GM18873 (cell line): ENCODE measurements around the gene USP15.
"Not testable (repeated sequence)": the region's sequence is repeated elsewhere in the genome, so short reads cannot be mapped to it uniquely, and the experiment has no call there.

Source experiments
- ATAC-seq: cut with Tn5 transposase; IDR thresholded peaks from one replicate; pipeline ENCODE4 v1.9.1; 2021; ENCODE audit warnings: mild to moderate bottlenecking, moderate library complexity, moderate number of reproducible peaks; ENCODE audit not compliant: unreplicated experiment, low FRiP score

Gene USP15

GRCh38 chr12:62313727-62314380 lies 53.6 kb downstream of the USP15 start:
- no peak for ATAC-seq

DNA sequence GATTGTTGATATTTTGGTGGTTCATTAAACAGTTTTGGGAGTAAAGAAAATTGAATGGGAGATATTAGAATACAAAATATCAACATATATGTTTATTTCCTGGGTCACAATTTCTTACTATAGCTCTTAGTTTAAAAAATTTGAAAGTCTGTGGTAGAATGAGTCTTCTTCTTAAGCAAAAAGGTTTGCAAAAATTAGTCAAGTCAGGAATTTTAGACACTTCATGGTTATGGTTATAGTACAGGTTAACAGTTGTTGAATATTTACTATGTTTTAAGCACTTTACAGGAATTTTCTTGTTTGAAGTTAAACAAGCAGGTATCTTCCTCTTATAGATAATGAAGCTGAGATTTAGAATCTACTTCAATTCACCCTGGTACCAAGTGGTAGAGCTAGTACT lies 56.8 kb downstream of the USP15 start:
- no peak for ATAC-seq

DNA sequence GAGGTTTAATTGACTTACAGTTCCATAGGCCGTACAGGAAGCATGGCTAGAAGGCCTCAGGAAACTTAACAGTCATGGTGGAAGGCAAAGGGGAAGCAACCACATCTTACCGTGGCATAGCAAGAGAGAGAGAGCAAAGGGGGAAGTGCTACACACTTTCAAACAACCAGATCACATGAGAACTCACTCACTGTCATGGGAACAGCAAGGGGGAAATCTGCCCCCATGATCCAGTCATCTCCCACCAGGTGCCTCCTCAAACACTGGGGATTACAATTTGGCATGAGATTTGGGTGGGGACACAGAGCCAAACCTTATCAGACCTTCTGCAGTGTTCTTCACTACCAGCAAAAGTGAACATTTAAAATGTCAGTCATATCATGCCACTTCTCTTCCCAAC lies 58.9 kb downstream of the USP15 start:
- ATAC-seq = no peak

- no peak for ATAC-seq
These were observed 59.9 kb downstream of the USP15 start for GRCh38 chr12:62320054-62320453.

DNA sequence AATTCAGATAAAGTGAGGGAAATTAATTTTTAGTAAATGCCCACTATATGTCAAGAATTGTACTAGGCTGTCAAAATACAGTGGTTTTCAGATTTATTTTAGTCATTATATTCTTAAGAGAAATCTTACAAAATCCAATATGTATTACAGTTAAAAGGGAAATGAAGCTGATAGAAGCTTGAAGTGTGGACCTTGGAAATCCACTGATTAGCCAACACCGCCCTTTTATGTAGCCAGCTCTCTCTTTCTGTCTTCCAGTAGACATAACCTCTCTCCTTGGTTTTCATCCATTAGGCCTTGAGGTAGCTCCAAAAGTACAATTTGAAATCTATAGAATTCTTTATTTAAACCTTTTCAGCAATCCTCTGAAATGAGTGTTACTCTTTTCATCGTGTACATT lies 63.2 kb downstream of the USP15 start:
- no peak for ATAC-seq

- no peak for ATAC-seq
These were observed 68.2 kb downstream of the USP15 start for GRCh38 chr12:62328296-62328921.

DNA sequence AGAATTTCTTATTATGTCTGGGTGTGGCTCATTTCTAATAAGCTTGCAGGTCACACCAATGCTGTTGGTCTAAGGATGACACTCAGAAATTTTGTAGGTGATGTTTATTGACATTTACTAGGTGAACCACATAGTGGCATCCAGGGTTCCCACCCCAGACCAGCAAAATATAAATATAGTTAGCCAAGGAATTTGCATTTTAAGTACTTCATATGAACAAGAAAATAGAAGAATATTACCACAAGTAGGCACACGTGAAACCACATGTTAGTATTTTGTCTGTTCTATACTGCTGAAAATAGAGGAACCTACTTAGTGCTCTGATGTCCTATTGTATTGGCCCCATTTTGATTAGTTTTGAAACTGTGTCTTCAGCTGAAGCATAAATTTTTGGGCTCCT lies 71.1 kb downstream of the USP15 start:
- no peak for ATAC-seq

DNA sequence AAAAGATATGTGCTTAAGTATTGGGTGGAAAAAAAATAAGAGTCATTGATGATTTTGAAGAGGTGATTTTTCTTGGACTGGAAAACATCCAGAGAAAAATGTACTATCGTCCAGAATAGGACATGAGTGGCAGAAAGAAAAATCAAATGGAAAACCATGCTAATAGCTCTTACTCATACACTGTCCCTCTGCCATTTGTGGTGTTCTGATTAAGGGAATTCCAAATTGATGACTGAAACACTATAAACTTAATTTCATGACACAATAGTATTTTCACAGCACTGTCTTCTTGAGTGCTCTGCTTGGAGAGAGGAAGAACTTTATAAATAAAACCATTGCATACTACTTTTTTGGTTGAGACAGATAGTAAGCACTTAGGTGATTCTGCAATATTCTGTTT lies 72.4 kb downstream of the USP15 start:
- ATAC-seq = no peak

DNA sequence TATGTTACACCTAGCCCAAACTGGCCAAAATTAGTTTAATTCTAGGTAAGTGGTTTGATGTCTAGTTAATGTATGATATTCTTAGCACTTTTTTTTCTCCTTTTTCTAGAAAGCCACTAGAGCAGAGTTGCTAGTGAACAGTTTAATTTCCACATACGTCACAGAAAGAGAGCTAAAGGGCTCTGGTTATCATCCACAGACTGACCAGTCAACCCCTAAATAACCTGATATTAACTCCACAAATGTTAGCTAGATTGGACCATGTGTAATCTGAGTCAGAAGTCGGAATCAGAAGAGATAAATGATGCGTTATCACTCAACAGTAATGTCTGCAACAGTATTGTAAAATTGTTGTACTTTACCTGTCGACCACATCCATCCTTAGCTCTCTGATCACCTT lies 74.9 kb downstream of the USP15 start:
- no peak for ATAC-seq

DNA sequence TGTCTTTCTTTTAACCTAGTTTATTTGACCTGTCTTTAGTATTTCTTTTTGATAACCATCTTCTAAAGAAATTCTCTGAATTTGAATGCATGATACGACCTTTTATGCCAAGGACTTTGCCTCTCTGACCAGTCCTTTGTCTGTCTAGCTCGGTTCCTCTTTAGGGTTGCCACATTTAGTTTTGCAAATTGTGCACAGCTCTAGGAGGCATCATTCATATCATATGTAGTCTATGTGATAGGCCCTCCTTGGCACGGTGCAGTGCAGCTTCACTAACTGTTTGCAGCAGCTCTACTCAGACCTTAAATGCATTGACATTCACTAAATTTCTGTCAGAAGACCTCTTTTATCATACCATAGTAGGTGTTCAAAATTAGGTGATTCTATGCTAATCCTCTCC lies 75.6 kb downstream of the USP15 start:
- no peak for ATAC-seq

- not testable (repeated sequence) for ATAC-seq
These were observed 77.4 kb downstream of the USP15 start for GRCh38 chr12:62337643-62338042.

GRCh38 chr12:62342614-62343303 lies 82.6 kb downstream of the USP15 start:
- ATAC-seq = not testable (repeated sequence)

DNA sequence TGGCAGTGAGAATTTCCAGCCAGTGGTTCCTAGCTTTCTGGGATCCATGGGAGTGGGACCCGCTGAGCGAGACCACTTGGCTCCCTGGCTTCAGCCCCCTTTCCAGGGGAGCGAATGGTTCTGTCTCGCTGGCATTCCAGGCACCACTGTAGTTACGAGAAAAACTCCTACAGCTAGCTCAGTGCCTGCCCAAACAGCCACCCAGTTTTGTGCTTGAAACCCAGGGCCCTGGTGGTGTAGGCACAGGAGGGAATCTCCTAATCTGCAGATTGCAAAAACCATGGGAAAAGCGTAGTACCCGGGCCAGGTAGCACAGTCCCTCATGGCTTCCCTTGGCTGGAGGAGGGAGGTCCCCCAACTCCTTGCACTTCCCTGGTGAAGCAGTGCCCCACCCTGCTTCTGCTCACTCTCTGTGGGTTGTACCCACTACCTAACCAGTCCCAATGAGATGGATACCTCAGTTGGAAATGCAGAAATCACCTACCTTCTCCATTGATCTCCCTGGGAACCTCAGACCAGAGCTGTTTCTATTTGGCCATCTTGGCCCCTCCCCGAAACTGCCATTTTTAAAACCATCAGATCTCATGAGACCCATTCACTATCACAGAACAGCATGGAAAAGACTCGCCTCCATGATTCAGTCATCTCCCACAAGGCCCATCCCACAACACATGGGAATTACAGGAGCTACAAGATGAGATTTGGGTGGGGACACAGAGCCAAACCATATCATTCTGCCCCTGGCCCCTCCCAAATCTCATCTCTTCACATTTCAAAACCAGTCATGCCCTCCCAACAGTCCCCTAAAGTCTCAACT lies 83.3 kb downstream of the USP15 start:
- not testable (repeated sequence) for ATAC-seq

DNA sequence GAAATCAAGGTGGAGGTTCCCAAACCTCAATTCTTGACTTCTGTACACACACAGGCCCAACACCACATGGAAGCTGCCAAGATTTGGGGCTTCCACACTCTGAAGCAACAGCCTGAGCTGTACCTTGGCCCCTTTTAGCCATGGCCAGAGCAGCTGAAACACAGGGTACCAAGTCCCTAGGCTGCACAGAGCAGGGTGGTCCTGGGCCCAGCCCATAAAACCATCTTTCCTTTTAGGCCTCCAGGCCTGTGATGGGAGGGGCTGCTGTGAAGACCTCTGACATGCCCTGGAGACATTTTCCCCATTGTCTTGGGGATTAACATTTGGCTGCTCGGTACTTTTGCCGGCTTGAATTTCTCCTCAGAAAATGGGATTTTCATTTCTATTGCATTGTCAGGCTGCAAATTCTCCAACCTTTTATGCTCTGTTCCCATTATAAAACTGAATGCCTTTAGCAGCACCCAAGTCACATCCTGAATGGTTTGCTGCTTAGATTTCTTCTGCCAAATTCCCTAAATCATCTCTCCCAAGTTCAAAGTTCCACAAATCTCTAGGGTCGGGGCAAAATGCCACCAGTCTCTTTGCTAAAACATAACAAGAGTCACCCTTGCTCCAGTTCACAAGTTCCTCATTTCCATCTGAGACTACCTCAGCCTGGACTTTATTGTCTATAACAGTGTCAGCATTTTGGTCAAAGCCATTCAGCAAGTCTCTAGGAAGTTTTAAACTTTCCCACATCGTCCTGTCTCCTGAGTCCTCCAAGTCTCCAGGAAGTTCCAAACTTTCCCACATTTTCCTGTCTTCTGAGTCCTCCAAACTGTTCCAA lies 84.7 kb downstream of the USP15 start:
- not testable (repeated sequence) for ATAC-seq

DNA sequence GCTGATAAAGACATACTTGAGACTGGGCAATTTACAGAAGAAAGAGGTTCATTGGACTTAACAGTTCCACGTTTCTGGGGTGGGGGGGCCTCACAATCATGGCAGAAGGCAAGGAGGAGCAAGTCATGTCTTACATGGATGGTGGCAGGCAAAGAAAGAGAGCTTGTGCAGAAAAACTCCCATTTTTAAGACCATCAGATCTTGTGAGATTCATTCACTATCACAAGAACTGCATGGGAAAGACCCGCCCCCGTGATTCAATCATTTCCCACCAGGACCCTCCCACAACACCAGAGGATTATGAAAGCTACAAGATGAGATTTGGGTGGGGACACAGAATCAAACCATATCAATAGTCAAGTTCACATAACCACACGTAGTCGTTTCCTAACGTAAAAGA lies 85.5 kb downstream of the USP15 start:
- no peak for ATAC-seq

GRCh38 chr12:62346817-62347216 lies 86.6 kb downstream of the USP15 start:
- no peak for ATAC-seq

DNA sequence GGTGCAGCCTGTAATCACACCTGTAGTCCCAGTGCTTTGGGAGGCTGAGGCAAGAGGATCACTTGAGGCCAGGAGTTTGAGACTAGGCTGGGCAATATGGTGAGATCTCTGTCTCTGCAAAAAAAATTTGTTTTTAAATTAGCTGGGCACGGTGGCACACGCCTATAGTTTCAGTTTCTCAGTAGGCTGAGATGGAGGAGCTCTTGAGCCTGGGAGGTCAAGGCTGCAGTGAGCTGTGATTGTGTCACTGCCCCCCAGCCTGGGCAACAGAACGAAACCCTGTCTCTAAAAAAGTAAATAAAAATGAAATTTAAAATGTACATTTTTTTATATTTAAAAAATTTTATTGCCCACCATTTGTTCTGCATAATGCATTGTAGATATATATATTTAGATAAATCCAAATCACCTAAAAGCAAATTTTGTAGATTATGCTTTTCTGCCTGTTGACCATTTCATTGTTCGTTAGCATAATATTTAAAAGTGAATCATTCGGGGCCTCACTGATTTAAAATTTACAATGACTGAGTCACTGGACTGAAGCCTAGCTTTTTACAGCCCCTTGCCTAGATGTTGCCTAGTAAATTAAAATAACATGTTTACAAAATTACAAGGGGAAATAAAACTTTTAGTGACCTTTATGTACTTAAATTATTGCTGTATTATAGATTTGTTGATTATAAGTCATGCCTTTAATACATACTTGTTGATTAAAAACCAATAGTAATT lies 87.9 kb downstream of the USP15 start:
- ATAC-seq = no peak

DNA sequence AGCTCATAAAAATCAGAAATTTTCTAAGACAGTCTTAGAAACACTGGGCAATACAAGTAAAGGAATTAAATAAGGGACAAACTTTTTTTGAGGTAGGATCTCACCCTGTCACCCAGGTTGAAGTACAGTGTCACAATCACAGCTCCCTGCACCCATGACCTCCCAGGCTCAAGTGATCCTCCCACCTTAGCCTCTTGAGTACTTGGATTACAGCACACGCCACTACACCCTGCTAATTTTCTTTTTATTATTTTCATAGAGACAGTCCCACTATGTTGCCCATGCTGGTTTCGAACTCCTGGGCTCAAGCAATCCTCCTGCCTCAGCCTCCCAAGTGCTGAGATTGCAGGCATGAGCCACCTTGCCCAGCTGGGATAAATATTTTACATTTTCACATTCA lies 90.3 kb downstream of the USP15 start:
- ATAC-seq = no peak

- ATAC-seq = no peak
These were observed 91.1 kb downstream of the USP15 start for GRCh38 chr12:62351326-62351725.

DNA sequence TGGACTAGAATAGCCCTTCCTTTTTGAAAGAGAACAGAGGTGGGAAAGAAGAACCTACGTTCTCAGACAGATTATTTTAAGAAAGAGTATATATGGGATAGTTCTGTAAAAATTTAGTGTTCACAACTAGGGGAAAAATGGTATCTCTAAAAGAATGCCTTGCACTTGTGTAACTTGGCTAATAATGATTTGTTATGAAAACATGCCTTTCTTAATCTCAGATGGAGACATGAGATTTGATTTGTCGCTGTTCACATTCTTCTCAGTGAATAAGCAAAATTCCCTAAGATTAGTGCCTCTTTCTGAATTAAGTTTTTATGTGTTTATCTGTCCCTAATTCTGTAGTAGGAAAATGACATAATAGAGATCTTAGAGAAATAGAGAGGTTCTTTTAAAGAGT lies 100.8 kb downstream of the USP15 start:
- ATAC-seq = no peak
